ENCODE data around the gene NR1I3. TPM values are rescaled to one million over a fixed set of nuclear protein-coding genes. Genes with fewer than 3 reads are reported as not detected.
A peak's percentile ranks its signal among the peaks of the same experiment; 100 is the strongest.
"Not testable (repeated sequence)": the region's sequence is repeated elsewhere in the genome, so short reads cannot be mapped to it uniquely, and the experiment has no call there.

The NR1I3 gene
- total RNA-seq, 4 donors from 2014 or later, result not detected

DNA sequence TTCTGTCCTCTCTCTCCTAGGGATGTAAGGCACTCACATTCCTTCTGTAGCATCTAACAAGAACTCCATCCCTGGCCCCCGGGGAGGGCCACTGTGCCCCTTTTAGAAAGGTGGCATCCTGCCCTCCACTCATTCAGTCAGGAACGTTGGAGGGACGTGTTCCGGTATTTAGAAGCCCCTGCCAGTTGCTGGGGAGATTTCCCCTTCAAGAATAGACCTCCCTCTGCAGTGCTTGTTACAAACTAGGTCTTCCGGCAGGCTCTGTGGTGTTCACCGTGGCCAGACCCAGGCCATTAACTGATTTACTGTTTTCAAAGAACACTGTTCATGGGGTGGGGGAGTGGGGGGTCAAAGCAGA, 21.3 kb upstream of the NR1I3 start:
- ATAC-seq, result no peak
- Histone ChIP-seq H3K4me3 (peak overlapping the region in 1 of 2 donors; percentile 57), H3K9me3 (peaks cover 0 to 18% (median 0%) of the 10 kb centered on the region in 3 donors), H3K27me3 (peaks cover 46% of the 10 kb centered on the region), H3K36me3 (no peaks in the 10 kb centered on the region), H3K4me1 (peaks cover 0 to 39% (median 8%) of the 10 kb centered on the region in 3 donors), H3K27ac (peak overlapping the region in 2 of 4 donors; percentile 42 to 78)
- TF ChIP-seq, protein P1, sequence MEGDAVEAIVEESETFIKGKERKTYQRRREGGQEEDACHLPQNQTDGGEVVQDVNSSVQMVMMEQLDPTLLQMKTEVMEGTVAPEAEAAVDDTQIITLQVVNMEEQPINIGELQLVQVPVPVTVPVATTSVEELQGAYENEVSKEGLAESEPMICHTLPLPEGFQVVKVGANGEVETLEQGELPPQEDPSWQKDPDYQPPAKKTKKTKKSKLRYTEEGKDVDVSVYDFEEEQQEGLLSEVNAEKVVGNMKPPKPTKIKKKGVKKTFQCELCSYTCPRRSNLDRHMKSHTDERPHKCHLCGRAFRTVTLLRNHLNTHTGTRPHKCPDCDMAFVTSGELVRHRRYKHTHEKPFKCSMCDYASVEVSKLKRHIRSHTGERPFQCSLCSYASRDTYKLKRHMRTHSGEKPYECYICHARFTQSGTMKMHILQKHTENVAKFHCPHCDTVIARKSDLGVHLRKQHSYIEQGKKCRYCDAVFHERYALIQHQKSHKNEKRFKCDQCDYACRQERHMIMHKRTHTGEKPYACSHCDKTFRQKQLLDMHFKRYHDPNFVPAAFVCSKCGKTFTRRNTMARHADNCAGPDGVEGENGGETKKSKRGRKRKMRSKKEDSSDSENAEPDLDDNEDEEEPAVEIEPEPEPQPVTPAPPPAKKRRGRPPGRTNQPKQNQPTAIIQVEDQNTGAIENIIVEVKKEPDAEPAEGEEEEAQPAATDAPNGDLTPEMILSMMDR (IDR thresholded peaks at IDR 0.05), result no peak
- TF ChIP-seq EP300 (IDR thresholded peaks at IDR 0.05) (no peak), POLR2A (IDR thresholded peaks at IDR 0.05) (no peak), POLR2AphosphoS5 (IDR thresholded peaks at IDR 0.05) (no peak)
- WGBS, 2 donors (ENCODE audit: low coverage in 1 of 2), result 37% methylated on average over 4 of the region's 6 CpGs; no CpG with 5 or more reads in 1 of the 2 donors

DNA sequence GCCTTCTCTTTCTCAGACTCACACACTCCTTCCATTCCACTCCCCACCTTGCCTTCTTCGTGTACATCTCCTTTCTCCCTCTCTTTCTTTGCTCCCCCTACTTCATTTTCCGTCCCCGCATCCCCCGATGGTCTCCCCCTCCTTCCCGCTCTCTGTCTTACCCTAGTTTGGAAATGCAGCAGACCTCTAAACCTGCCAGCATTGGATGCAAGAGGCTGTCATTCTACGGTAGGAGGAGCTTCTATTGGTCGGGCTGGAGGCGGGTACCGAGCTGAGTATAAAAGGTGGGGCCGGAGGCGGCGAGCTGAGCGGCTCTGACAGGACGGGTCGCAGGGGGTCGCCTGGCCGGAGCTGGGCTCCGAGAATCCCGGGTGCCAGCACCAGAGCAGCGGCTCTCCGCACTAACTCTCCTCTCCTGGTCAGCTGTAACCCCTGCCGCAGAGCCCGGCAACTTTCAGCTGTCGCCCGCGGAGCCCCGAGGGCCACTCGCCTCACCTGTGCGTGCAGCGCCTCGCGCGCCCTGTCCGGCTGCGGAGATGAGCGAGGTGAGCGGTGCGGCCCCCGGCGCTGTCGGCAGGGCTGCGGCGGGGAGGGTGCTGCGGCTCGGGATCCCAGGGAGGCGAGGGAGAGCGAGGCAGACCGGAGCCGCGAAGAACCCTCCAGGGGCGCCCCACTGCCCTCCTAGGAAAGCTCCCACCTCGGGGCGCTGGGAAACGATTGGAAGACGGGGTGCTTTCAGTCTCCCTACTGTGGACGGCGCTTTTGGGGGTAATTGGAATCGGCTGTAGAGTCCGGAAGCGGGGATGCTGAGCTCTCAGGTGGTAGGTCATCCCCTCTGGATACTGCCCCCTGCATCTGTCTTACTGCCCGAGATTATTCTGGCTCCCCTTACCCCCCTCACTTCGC, 20.7 kb upstream of the NR1I3 start, which contains the start of gene PCP4L1:
Gene PCP4L1 (plus strand): TSS at position 307 of the 906 bp plus-strand sequence. CDS start 230 bp downstream, at position 537.
- ATAC-seq, result peak; percentile 89
- Histone ChIP-seq H3K36me3 (no peaks in the 10 kb centered on the region), H3K4me3 (peak within 1 kb of the TSS; percentile 38 to 57), H3K9me3 (peaks cover 0 to 18% (median 0%) of the 10 kb centered on the region in 3 donors), H3K4me1 (peaks cover 0 to 39% (median 8%) of the 10 kb centered on the region in 3 donors), H3K27me3 (peaks cover 46% of the 10 kb centered on the region), H3K27ac (peak within 1 kb of the TSS in 3 of 4 donors; percentile 42 to 78 (median 68))
- 0 to 4% methylated on average over 4 to 9 of the region's 62 CpGs for WGBS, 2 donors (ENCODE audit: low coverage in 1 of 2)
- TF ChIP-seq, protein P1 (IDR thresholded peaks at IDR 0.05), result no peak
- no peak for TF ChIP-seq POLR2AphosphoS5 (IDR thresholded peaks at IDR 0.05)
- TF ChIP-seq EP300 (IDR thresholded peaks at IDR 0.05), result no peak
- TF ChIP-seq POLR2A (IDR thresholded peaks at IDR 0.05), result peak in 1 of 2 donors; percentile 7

DNA sequence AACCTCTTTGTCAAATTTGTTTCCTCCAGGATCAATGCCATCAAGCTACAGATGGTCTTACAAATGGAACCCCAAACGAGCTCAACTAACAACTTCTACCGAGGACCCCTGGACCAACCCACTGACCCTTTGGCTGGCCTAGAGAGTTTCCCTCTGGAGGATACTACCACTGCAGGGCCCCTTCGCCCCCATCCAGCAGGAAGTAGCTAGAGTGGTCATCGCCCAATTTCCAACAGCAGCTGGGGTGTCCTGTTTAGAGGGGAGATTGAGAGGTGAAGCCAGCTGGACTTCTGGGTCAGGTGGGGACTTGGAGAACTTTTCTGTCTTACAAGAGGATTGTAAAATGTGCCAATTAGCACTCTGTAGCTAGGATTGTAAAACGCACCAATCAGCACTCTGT, 19.1 kb upstream of the NR1I3 start:
- Histone ChIP-seq H3K27me3 (peaks cover 46% of the 10 kb centered on the region), H3K4me1 (peaks cover 0 to 39% (median 8%) of the 10 kb centered on the region in 3 donors), H3K9me3 (peaks cover 0 to 18% (median 0%) of the 10 kb centered on the region in 3 donors)
- ATAC-seq, H3K4me3 ChIP-seq, H3K27ac ChIP-seq, H3K36me3 ChIP-seq: not testable (repeated sequence)
- WGBS, 2 donors (ENCODE audit: low coverage in 1 of 2), result 92 to 100% methylated on average over 1 to 5 of the region's 5 CpGs

DNA sequence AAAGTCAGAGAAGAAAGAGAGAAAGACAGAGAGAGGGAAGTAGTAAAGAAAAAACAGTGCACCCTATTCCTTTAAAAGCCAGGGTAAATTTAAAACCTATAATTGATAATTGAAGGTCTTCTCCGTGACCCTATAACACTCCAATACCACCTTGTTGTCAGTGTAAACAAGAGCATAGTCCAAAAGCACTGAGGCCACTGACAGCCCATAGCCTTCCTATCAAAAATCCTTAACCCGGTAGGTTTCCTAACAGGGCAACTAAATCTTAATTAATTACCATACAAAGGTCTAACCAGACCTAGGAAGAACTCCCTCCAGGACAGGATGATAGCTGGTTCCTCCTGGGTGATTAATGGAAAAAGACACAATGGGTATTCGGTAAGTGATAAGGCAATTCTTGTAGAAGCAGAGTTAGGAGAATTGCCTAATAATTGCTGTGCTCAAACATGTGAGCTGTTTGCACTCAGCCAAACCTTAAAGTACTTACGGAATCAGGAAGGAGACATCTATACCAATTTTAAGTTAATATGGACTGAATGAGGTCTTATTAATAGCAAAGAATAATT, 18.0 kb upstream of the NR1I3 start:
- not testable (repeated sequence) for ATAC-seq, H3K27ac ChIP-seq, H3K36me3 ChIP-seq, H3K4me3 ChIP-seq
- Histone ChIP-seq H3K27me3 (peaks cover 40% of the 10 kb centered on the region), H3K9me3 (peaks cover 0 to 22% (median 0%) of the 10 kb centered on the region in 3 donors), H3K4me1 (peaks cover 0 to 29% (median 8%) of the 10 kb centered on the region in 3 donors)
- 89 to 90% methylated on average over 4 of the region's 4 CpGs for WGBS, 2 donors (ENCODE audit: low coverage in 1 of 2)

DNA sequence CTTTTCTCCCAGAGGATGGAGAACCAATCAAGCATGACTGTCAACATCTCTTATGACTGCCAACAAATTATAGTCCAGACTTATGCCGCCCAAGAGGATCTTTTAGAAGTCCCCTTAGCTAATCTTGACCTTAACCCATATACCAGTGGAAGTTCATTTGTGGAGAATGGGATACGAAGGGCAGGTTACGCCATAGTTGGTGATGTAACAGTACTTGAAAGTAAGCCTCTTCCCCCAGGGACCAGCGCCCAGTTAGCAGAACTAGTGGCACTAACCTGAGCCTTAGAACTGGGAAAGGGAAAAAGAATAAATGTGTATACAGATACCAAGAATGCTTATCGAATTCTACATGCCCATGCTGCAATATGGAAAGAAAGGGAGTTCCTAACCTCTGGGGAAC, 17.3 kb upstream of the NR1I3 start:
- not testable (repeated sequence) for H3K36me3 ChIP-seq, ATAC-seq

DNA sequence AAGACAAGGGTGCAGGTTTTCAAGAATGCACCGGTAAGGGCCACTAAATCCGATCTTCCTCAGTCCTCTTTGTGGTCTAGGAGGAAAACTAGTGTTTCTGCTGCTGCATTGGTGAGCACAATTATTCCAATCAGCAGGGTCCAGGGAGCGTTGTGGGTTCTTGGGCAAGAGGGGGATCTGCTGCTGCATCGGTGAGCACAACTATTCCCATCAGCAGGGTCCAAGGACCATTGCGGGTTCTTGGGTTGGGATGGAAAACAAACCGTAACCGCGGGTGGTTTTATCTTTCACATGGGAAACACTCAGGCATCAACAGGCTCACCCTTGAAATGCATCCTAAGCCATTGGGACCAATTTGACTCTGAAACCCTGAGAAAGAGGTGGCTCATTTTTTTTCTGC, 13.6 kb upstream of the NR1I3 start:
- Histone ChIP-seq H3K27ac (no peak overlapping the region), H3K9me3 (peaks cover 0 to 20% (median 0%) of the 10 kb centered on the region in 3 donors), H3K27me3 (no peaks in the 10 kb centered on the region), H3K36me3 (no peaks in the 10 kb centered on the region), H3K4me3 (no peak overlapping the region), H3K4me1 (no peaks in the 10 kb centered on the region)
- ATAC-seq, result no peak
- TF ChIP-seq, protein P1 (IDR thresholded peaks at IDR 0.05), result no peak
- TF ChIP-seq POLR2AphosphoS5 (IDR thresholded peaks at IDR 0.05) (no peak), EP300 (IDR thresholded peaks at IDR 0.05) (no peak), POLR2A (IDR thresholded peaks at IDR 0.05) (no peak)
- 92% methylated on average over 7 of the region's 8 CpGs; no CpG with 5 or more reads in 1 of the 2 donors for WGBS, 2 donors (ENCODE audit: low coverage in 1 of 2)

More for the DNA sequence above, 17.3 kb upstream of the NR1I3 start:
- H3K4me1 ChIP-seq, result peaks cover 0 to 22% (median 8%) of the 10 kb centered on the region in 3 donors
- H3K9me3 ChIP-seq, result peaks cover 0 to 29% (median 0%) of the 10 kb centered on the region in 3 donors
- 73 to 83% methylated on average over 4 to 5 of the region's 5 CpGs for WGBS, 2 donors (ENCODE audit: low coverage in 1 of 2)
- not testable (repeated sequence) for H3K27ac ChIP-seq, H3K4me3 ChIP-seq
- peaks cover 33% of the 10 kb centered on the region for H3K27me3 ChIP-seq

Data from gastroesophageal sphincter (tissue), 4 donors.